Measurements from ENCODE around the gene SERTAD1. TPM values are rescaled to one million over a fixed set of nuclear protein-coding genes. Genes with fewer than 3 reads are reported as not detected.

Gene SERTAD1
- total and polyA plus RNA-seq, 2 of the 4 experiments (the other 2 are of a cell fraction) = 21.1 to 27.4 TPM

DNA sequence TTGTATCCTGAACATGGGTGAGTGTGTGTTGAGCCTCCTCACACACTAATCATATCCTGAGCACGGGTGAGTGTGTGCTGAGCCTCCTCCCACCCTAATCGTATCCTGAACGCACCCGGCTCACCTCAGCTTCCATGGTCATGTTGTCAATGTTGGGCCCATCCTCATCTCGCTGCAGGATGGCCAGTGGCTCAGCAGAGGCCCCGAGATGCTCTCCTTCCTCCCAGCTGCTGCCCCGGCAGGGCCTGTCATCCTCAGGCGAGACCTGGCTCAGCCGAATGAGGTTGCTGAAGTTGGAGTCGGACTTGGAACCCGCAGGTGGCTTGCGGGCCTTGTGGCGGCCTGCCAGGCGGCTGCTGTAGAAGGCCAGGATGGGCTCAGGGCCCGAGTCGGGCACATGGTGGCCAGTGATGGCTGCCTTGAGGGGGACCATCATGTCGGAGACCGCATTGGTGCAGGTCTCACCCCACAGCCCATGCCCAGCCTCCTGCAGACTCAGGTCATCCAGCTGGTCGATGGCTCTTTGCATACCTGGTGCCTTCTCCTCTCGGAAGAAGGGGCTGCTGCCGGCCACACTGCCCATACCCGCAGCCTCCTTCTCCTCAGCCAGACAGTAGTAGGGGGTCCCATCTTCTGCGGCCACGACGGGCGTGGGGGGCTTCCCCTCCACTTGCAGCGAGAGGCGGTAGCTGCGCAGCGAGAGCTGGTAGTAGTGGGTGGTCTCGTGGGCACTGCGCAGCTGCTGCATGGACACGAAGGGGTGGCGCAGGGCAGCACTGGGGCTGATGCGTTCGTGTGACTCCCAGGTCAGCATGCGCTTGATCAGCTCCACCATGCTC, 45.4 kb downstream of the SERTAD1 start:
- ChIA-PET CTCF (no interaction called here), POLR2A (ENCODE audit: unreplicated experiment) (interaction anchor here (0.6 kb wide), 1 partner anchor 21 kb away, joined by 12 read pairs; no protein-coding TSS in a partner anchor)
- 85% methylated on average over 12 of the region's 37 CpGs; no CpG with 5 or more reads in 1 of the 2 experiments for WGBS, 2 experiments (ENCODE audit: extremely low coverage in 2 of 2, insufficient read length in 1 of 2)
- Histone ChIP-seq H3K4ac (ENCODE audit: low read depth, low read length) (no peak overlapping the region), H2BK120ac (ENCODE audit: low read depth, low read length) (no peak overlapping the region), H4K20me1 (ENCODE audit: insufficient read depth, low read length) (no peaks in the 10 kb centered on the region), H3K14ac (replicated peaks; ENCODE audit: low read depth, low read length) (no peak overlapping the region), H2BK20ac (ENCODE audit: low read depth, low read length) (no peak overlapping the region), H2BK15ac (ENCODE audit: low read depth, low read length) (no peak overlapping the region), H3K4me3 (ENCODE audit: insufficient read depth, low read depth, low read length) (no peak overlapping the region), H3K27me3 (ENCODE audit: control insufficient read depth, insufficient read depth, low read length) (no peaks in the 10 kb centered on the region; the same call in 1 of the 2 replicates), H3K9me1 (ENCODE audit: insufficient read depth, low read length) (no peaks in the 10 kb centered on the region), H2BK5ac (ENCODE audit: low read depth, low read length, poor library complexity, severe bottlenecking) (no peak overlapping the region), H3K27ac (ENCODE audit: insufficient read depth, low read length) (no peak overlapping the region), H2AFZ (replicated peaks; ENCODE audit: low read length, poor library complexity) (no peak overlapping the region), H3K36me3 (ENCODE audit: control insufficient read depth, insufficient read depth, low read length) (peaks cover 34% of the 10 kb centered on the region), H3K4me1 (ENCODE audit: control insufficient read depth, insufficient read depth, low read length) (no peaks in the 10 kb centered on the region), H3K9ac (ENCODE audit: low read depth, low read length) (no peak overlapping the region), H4K8ac (ENCODE audit: low read depth in 2 of 2, low read length in 2 of 2) (no peak overlapping the region), H4K91ac (ENCODE audit: insufficient read depth, low read depth, low read length) (no peak overlapping the region), H3K23ac (ENCODE audit: low read depth, low read length) (no peak overlapping the region), H3K9me3 (ENCODE audit: control insufficient read depth, insufficient read depth, low read length) (no peaks in the 10 kb centered on the region), H4K5ac (ENCODE audit: low read depth, low read length) (no peak overlapping the region), H3K4me2 (ENCODE audit: low read depth, low read length) (no peak overlapping the region), H2AK9ac (replicated peaks; ENCODE audit: low read depth, low read length, poor library complexity) (no peak overlapping the region), H3K79me1 (ENCODE audit: low read depth in 1 of 2, low read length in 2 of 2) (no peaks in the 10 kb centered on the region), H3K18ac (ENCODE audit: low read depth, low read length) (no peak overlapping the region), H2AK5ac (ENCODE audit: low read depth, low read length) (no peak overlapping the region), H3K56ac (ENCODE audit: extremely low read depth, insufficient read depth, low read length) (no peak overlapping the region)
- ATAC-seq (ENCODE audit: low read depth) = no peak
- no peak for DNase-seq
- intact Hi-C loops (cut with micrococcal nuclease) (no loop called here), dilution Hi-C loops (cut with HindIII; ENCODE audit: low sequenced_read_pairs, unreplicated experiment) (no loop called here), in situ Hi-C loops (cut with MboI; ENCODE audit: low sequenced_read_pairs) (no loop called here)
- no TSS peak for BruUV-seq (replicated peaks)
- TF ChIP-seq MXI1 (IDR thresholded peaks at IDR 0.05; ENCODE audit: borderline replicate concordance, low read depth, low read length) (no peak), RAD21 (IDR thresholded peaks at IDR 0.05; ENCODE audit: low read length) (no peak), CEBPB (IDR thresholded peaks at IDR 0.05; ENCODE audit: low read depth, low read length) (no peak), BHLHE40 (IDR thresholded peaks at IDR 0.05; ENCODE audit: low read depth, low read length) (no peak), POLR2A (IDR thresholded peaks at IDR 0.05; ENCODE audit: low read depth, low read length) (no peak), MAFK (IDR thresholded peaks at IDR 0.05; ENCODE audit: low read depth, low read length) (no peak), MAZ (IDR thresholded peaks at IDR 0.05; ENCODE audit: borderline replicate concordance, low read depth, low read length) (no peak), NFE2L2 (IDR thresholded peaks at IDR 0.05; ENCODE audit: low read depth, low read length) (no peak), CHD1 (IDR thresholded peaks at IDR 0.05; ENCODE audit: low read depth, low read length) (no peak), RFX5 (IDR thresholded peaks at IDR 0.05; ENCODE audit: low read depth, low read length) (no peak), FOS (IDR thresholded peaks at IDR 0.05; ENCODE audit: low read depth, low read length) (no peak), RCOR1 (IDR thresholded peaks at IDR 0.05; ENCODE audit: insufficient replicate concordance, low read length) (no peak)
- TF ChIP-seq, protein P1, sequence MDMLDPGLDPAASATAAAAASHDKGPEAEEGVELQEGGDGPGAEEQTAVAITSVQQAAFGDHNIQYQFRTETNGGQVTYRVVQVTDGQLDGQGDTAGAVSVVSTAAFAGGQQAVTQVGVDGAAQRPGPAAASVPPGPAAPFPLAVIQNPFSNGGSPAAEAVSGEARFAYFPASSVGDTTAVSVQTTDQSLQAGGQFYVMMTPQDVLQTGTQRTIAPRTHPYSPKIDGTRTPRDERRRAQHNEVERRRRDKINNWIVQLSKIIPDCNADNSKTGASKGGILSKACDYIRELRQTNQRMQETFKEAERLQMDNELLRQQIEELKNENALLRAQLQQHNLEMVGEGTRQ (IDR thresholded peaks at IDR 0.05; ENCODE audit: low read depth, low read length) = no peak
- TF ChIP-seq, protein P2, sequence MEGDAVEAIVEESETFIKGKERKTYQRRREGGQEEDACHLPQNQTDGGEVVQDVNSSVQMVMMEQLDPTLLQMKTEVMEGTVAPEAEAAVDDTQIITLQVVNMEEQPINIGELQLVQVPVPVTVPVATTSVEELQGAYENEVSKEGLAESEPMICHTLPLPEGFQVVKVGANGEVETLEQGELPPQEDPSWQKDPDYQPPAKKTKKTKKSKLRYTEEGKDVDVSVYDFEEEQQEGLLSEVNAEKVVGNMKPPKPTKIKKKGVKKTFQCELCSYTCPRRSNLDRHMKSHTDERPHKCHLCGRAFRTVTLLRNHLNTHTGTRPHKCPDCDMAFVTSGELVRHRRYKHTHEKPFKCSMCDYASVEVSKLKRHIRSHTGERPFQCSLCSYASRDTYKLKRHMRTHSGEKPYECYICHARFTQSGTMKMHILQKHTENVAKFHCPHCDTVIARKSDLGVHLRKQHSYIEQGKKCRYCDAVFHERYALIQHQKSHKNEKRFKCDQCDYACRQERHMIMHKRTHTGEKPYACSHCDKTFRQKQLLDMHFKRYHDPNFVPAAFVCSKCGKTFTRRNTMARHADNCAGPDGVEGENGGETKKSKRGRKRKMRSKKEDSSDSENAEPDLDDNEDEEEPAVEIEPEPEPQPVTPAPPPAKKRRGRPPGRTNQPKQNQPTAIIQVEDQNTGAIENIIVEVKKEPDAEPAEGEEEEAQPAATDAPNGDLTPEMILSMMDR (conservative IDR thresholded peaks at IDR 0.05; ENCODE audit: low read depth, low read length) = no peak
- TF ChIP-seq, protein P3, sequence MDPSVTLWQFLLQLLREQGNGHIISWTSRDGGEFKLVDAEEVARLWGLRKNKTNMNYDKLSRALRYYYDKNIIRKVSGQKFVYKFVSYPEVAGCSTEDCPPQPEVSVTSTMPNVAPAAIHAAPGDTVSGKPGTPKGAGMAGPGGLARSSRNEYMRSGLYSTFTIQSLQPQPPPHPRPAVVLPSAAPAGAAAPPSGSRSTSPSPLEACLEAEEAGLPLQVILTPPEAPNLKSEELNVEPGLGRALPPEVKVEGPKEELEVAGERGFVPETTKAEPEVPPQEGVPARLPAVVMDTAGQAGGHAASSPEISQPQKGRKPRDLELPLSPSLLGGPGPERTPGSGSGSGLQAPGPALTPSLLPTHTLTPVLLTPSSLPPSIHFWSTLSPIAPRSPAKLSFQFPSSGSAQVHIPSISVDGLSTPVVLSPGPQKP (IDR thresholded peaks at IDR 0.05; ENCODE audit: borderline replicate concordance, low read depth, low read length) = no peak

Data from IMR-90 (cell line).